ENCODE data around the gene NFASC.

NFASC gene

GRCh38 chr1:204962742-204963632 lies 92.3 kb downstream of the NFASC start:
- DNase-seq (ENCODE audit: low spot score): no peak
- no peak for TF ChIP-seq CTCF (IDR thresholded peaks at IDR 0.05; ENCODE audit: extremely low read depth, missing control alignments)

GRCh38 chr1:204967451-204967850 lies 96.8 kb downstream of the NFASC start:
- TF ChIP-seq CTCF (IDR thresholded peaks at IDR 0.05; ENCODE audit: extremely low read depth, missing control alignments): no peak
- DNase-seq (ENCODE audit: low spot score): no peak

DNA sequence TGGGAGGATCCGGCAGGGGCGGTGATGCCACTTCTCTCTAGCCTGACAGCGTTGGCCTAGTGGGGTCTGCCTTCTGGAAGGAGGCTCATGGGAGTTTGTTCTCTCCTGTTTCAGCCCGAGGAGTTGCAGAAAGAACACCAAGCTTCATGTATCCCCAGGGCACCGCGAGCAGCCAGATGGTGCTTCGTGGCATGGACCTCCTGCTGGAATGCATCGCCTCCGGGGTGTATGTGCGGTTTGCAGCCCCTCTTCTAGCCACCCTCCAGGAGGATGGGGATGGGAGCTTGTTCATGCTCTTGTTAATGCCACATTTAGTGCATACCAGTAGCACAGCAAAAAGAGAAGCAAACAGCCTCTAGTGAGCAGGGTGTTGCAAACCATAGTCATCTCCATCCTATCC lies 97.5 kb downstream of the NFASC start:
- DNase-seq (ENCODE audit: low spot score): no peak
- no peak for TF ChIP-seq CTCF (IDR thresholded peaks at IDR 0.05; ENCODE audit: extremely low read depth, missing control alignments)

- TF ChIP-seq CTCF (IDR thresholded peaks at IDR 0.05; ENCODE audit: extremely low read depth, missing control alignments): no peak
- no peak for DNase-seq (ENCODE audit: low spot score)
Measured at GRCh38 chr1:204968951-204969350, 98.3 kb downstream of the NFASC start.

DNA sequence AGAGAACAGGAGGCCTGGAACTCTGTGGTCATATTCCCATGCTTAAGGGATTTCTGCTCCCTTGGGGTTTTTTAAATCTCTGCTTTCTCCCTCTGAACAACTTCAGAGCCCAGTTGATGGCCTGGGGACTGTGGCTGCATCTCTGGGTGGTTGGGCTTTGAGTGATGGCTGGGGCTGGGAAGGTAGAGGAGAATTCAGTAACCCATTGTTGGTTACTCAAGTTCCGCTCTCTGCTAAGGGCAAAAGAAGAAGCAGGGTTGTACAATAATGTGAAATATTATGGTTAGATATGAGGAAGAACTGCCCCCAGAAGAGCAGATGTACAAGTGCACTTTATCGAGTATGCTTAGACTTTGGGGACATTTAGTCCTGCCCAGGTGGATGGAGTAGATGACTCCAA lies 100.3 kb downstream of the NFASC start:
- TF ChIP-seq CTCF (IDR thresholded peaks at IDR 0.05; ENCODE audit: extremely low read depth, missing control alignments): no peak
- DNase-seq (ENCODE audit: low spot score): no peak

- DNase-seq (ENCODE audit: low spot score): no peak
- TF ChIP-seq CTCF (IDR thresholded peaks at IDR 0.05; ENCODE audit: extremely low read depth, missing control alignments): no peak
Measured at GRCh38 chr1:204971517-204972336, 101.1 kb downstream of the NFASC start.

DNA sequence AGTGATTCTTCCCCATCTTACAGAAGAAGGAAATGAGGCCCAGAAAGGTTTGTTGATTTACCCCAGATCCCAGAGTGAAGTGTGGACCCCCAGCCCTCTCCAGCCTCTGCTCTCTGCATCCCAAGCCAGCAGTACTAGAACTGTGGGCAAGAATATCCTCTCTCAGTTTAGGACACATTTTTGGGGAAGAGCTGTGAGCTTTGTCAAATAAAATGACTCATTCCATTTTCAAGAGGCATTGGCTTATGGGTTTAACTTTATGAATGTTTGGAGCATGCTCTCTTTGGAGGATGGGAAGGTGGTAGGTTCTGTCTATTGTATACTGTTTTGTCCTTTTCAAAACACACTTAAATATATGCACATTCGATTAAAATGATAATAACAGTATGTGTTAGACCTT lies 101.8 kb downstream of the NFASC start:
- no peak for DNase-seq (ENCODE audit: low spot score)
- TF ChIP-seq CTCF (IDR thresholded peaks at IDR 0.05; ENCODE audit: extremely low read depth, missing control alignments): no peak

All from GM20000 (cell line).